NOMO-1 treated with dmso at 0.1 percent for 144 hours (cell line): ENCODE results near the gene FYN.

Experiments used
- DNase-seq: peaks from one replicate; lab custom pipeline; 2025; ENCODE audit not compliant: unreplicated experiment; lab: John Stamatoyannopoulos, UW

The FYN gene

GRCh38 chr6:111711984-111712752 lies 161.1 kb downstream of the FYN start:
- no peak for DNase-seq

- no peak for DNase-seq
Observed at GRCh38 chr6:111711476-111711875, 161.8 kb downstream of the FYN start.

- DNase-seq = no peak
Observed at GRCh38 chr6:111710911-111711310, 162.3 kb downstream of the FYN start.

GRCh38 chr6:111710439-111710838 lies 162.8 kb downstream of the FYN start:
- no peak for DNase-seq

GRCh38 chr6:111709615-111710398 lies 163.4 kb downstream of the FYN start:
- no peak for DNase-seq

GRCh38 chr6:111709201-111709600 lies 164.1 kb downstream of the FYN start:
- DNase-seq = no peak

GRCh38 chr6:111707773-111708172 lies 165.5 kb downstream of the FYN start:
- no peak for DNase-seq

GRCh38 chr6:111706841-111707391 lies 166.3 kb downstream of the FYN start:
- DNase-seq = no peak

GRCh38 chr6:111703723-111704122 lies 169.5 kb downstream of the FYN start:
- DNase-seq = no peak

GRCh38 chr6:111702268-111702667 lies 171.0 kb downstream of the FYN start:
- no peak for DNase-seq

GRCh38 chr6:111701146-111701545 lies 172.1 kb downstream of the FYN start:
- no peak for DNase-seq

GRCh38 chr6:111700135-111700690 lies 173.0 kb downstream of the FYN start:
- no peak for DNase-seq

GRCh38 chr6:111699123-111699522 lies 174.1 kb downstream of the FYN start:
- DNase-seq = no peak

- no peak for DNase-seq
Observed at GRCh38 chr6:111696814-111697213, 176.4 kb downstream of the FYN start.

- no peak for DNase-seq
Observed at GRCh38 chr6:111692327-111693164, 180.7 kb downstream of the FYN start.

- no peak for DNase-seq
Observed at GRCh38 chr6:111691345-111692225, 181.7 kb downstream of the FYN start.

- DNase-seq = no peak
Observed at GRCh38 chr6:111689946-111690345, 183.3 kb downstream of the FYN start.

GRCh38 chr6:111689419-111689818 lies 183.8 kb downstream of the FYN start:
- DNase-seq = no peak

GRCh38 chr6:111688331-111688730 lies 184.9 kb downstream of the FYN start:
- DNase-seq = no peak

- no peak for DNase-seq
Observed at GRCh38 chr6:111687652-111688051, 185.6 kb downstream of the FYN start.
